Cortex of kidney (tissue), 1 donor: Measurements from ENCODE around the gene LGALS9.
"Not testable (repeated sequence)": the region's sequence is repeated elsewhere in the genome, so short reads cannot be mapped to it uniquely, and the experiment has no call there.

ENCODE experiments used
- DNase-seq: peaks from one replicate; lab custom pipeline; 2025; lab: John Stamatoyannopoulos, UW

LGALS9 gene

DNA sequence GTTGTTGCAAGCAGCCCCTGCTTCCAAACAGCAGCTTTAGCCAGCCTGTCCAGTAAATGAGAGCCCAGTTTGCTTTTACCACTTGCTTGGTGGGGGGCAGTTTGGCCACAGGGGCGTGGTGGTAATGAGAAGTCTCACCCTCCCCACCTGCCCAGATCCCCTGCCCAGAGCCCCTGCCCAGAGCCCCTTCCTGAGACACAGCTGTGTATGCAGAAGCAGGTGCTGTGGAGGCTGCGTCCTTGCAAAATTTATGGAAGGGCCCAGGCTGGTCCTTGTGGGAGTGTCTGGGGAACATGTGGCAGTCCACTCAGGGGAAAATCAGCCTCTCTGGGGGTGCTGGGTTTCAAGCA lies 27.6 kb upstream of the LGALS9 start:
- no peak for DNase-seq

DNA sequence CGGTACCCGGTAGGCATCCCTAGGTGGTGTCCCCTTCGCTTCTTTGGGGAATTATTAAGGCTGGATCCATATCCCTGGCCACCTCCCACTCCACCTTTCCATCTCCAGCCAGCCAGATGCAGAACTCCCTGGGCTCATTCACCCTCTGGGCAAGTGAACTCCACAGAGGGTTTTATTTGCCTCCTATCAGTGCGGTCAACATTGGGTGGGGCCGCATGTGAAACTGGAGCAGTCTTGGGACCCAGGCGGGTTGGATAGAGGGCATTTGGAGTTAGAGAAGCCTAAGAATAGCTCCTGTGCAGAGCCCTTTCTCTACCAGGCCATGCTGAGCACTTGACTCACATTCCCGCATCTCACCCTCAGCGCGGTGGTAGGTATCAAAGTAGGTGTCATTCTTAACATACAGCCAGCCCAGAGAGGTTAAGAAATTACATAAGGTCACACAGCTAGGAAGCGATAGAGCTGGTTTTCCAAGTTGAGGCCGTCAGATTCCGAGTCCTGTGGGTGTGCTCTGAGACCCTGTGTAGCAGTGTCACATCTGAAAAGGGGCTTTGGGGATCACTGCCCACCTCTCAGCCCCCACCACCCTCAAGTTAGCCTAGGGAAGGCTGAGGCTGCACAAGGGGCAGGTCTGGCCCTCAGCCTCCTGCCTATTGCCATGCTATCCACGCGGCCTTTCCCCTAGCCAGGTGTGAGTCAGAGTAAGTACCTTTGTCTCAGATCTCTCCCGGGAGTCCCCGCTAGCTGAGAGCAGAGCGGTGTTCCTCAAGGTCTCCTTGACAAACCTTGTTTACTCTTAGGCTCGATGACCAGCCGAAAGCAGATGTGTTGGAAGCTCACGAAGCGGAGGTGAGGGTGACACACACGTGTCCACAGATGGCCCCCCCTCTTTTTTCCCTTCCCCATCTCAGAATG lies 26.9 kb upstream of the LGALS9 start:
- no peak for DNase-seq

DNA sequence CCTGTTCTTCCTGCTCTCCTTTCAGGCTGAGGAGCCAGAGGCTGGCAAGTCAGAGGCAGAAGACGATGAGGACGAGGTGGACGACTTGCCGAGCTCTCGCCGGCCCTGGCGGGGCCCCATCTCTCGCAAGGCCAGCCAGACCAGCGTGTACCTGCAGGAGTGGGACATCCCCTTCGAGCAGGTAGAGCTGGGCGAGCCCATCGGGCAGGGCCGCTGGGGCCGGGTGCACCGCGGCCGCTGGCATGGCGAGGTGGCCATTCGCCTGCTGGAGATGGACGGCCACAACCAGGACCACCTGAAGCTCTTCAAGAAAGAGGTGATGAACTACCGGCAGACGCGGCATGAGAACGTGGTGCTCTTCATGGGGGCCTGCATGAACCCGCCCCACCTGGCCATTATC lies 25.6 kb upstream of the LGALS9 start:
- DNase-seq = no peak

DNA sequence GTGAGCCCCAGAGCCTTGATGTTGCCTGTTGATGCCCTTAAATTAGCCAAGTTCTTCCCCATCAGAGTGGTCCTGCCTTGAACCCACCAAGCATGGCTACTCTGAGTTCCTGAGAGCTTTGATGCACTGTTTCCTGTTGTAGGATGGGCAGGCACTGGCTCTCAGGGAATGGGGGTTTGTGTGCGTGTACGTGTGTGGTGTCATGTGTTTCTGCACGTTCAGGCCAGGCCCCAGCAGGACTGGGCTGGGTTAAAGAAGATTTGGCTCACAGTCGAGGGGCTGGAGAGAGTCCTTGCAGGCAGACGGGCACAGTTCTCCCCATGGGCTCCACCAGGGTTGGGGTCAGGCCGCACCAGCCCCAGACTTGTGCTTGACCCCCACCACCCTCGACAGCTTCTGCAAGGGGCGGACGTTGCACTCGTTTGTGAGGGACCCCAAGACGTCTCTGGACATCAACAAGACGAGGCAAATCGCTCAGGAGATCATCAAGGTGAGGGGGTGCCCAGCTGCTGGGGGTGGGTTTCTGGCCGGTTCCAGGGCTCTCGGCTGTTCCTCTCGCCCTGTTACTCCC lies 23.4 kb upstream of the LGALS9 start:
- no peak for DNase-seq

DNA sequence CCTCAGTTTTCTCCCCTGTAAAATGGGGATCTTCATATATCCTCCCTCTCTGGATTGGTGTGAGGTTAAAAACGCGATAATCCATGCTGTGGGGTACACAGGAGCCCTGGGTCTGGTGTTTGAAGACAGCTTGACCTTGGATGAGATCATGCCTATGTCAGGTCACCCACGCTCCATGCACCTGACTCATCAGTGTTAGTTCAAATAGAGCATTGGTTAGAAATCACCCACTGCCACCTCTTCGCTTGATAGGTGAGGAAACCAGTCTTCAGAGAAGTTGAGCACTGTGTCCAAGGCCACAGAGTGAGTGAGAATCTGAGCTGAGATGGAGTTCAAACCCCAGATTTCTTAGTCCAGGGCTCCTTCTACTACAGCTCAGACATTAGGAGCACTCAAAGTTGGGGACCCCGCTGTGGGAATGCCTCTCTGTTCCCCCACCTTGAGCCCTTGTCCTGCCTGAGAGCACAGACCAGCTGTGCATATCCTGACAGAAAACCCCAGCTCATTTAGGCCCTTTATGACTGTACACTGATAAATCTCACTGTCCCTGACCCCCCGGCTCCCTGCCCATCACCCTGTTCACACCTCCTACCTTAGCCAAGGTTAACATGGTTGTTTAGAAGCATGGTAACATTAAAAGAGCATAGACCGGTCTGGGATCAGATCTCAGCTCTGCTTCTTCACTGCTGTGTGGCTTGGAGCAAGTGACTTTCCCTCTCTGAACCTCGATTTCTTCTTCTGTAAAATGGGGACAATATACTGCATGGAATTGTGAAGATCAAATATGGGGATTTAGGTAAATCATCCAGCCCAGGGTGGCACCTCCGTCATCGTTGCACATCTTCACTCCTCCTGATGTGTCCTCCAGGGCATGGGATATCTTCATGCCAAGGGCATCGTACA lies 22.4 kb upstream of the LGALS9 start:
- no peak for DNase-seq

DNA sequence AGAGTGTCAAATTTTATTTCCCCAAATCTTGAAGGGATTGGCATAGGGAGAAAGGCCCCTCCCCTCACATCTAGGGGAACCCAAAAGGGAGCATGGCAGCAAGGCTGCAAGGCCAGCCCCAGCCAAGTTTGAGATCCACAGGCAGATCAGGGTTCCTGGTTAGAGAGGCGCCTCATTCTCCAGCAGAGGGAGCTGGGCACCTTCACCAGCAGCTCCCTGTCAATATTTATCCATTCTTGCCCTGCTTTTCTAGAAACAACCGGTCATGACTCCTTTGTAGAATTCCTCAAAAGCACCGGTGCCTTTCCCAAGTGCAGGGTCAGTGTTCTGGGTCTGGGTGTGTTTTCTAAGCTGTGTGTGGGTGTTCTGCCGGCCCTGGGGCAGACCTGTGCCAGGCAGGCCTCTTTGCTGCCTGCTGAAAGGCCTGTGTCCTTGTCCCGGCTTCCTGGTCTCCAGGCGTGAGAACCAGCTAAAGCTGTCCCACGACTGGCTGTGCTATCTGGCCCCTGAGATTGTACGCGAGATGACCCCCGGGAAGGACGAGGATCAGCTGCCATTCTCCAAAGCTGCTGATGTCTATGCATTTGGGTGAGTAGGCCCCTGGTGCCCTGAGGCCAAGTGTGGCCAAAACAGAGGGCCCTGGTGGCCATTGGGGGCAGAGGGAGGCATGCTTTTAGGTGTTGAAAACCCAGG lies 21.2 kb upstream of the LGALS9 start:
- no peak for DNase-seq

DNA sequence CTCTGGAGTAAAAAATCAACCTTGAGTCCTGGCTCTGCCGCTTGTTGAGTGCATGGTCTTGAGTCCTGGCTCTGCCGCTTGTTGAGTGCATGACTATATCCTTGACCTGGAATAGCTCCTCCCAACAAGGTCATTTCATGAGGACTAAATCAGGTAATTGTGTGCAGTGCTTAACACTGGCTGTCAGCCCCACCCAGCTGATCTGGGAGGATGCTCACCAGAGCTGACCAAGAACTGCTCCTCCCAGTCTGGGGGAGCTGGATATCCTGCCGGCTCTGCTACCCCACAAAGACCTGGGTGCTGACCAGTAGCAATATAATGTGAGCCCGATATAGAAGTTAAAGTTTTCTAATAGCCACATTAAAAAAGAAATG lies 20.7 kb upstream of the LGALS9 start:
- DNase-seq = no peak

DNA sequence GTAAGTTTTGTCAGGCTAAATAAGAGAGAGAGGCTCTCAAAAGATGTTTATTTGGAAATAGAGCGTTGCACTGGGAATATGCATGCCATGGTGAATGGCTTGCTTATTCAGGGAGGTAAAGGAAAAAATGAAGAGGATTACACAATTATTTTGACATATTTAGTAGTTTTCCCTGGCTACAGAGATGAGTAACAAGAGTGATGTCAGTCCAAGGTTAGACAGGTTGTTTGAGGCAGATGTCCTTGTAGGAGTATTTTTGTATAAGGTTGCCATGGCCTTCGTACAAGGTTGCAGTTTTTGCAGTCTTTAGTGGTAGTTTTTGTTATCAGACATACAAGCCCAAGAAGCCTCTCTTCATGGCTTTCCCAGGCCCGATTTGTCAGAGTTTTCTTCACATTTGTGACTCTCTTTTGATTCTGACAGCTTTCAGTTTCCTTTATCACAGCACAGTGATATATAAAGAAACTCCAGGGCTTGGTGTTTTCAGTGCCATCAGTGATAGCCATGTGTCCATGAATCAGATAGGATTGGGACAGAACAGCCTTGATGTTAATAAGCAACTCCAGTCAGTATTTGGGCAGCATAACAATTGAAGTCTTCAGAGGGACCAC lies 18.7 kb upstream of the LGALS9 start:
- DNase-seq = no peak

DNA sequence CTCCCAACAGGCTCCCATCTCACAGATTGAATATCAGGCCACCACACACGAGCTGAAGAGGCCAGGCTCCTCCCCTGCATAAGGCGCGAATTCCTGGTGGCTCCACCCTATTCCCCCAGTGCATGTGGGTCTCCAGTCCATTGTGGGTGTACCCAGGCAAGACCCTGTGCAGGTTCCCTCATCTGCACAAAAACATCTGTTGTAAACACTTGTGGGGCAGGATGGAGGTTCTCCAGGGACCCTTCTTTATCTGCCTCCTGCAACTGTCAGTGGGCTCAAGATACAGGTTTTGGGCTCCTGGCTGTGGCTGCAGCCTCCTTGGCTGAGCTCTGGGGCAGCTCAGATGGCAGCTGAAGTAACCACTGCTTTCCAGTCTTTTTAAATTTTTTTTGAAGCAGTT lies 17.6 kb upstream of the LGALS9 start:
- no peak for DNase-seq

DNA sequence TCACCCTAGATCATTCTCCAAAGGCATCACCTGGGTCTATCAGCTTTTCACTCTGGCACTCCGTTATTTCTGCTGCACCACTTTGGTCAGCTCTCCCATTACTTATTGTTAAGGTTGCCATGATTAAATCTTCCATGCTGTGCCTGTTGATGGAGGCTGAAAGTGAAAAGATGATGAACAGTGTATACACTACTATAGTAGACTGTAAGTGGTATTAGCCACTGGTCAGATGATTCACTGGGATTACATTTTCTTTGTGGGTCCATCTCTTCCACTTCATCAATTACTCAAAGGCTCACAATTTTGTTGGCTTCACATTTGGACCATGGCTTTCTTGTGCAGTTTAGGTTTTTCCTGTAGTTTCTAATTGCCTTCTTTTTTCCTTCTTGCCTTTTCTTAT lies 15.9 kb upstream of the LGALS9 start:
- no peak for DNase-seq

DNA sequence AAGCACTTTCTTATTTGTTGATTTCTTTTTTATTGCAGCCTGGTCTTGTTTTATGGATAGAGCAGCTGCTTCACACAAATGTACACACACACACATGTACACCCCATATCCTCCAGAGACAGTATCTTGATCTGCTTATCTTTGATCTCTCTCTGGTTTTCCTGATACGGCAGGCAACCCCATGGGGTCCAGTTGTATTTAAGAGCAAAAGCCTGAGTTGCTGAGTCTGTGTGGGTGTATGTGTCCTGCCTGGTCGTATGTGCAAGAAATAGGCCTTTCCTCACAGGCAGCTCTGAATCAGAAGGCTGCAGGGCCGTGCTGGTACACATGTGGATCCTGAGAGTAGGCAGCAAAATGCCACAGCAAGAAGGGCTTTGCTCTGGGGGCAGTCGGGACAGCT lies 14.6 kb upstream of the LGALS9 start:
- DNase-seq = no peak

DNA sequence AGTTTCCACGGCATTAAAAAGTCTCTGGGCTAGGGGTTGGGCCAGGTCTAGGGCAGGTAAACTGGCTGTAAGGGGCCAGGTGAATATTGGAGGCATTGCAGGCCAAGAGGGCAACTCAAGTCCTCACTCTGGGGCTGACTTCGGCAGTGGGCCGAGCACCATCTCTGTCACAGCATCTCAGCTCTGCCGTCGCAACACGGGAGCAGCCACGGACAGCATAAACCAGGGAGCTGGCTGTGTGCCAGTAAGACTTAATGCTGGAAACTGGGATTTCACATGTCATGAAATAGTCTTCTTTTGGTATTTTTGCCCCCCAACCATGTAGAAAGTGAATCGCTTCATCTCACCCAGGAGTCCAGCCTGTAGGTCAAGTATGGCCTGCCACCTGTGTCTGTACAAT lies 12.6 kb upstream of the LGALS9 start:
- no peak for DNase-seq

DNA sequence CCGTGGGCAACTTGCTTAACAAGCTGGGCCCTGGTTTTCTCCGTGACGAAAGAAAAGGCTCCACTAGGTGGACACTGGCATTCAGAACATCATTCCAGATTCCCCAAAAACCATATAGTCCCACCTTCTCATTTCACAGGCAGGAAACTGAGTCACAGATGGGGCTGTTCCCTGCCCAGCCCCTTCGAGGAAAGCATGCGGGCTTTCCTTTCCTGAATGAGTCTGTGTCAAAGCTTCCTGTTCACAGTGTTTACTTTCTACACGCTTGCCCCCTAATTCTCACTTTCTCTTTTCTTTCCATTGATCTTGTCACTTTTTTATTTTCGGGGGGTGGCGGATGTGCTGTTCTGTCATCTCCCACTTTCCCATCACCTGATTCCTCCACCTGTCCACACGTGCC lies 10.3 kb upstream of the LGALS9 start:
- no peak for DNase-seq

DNA sequence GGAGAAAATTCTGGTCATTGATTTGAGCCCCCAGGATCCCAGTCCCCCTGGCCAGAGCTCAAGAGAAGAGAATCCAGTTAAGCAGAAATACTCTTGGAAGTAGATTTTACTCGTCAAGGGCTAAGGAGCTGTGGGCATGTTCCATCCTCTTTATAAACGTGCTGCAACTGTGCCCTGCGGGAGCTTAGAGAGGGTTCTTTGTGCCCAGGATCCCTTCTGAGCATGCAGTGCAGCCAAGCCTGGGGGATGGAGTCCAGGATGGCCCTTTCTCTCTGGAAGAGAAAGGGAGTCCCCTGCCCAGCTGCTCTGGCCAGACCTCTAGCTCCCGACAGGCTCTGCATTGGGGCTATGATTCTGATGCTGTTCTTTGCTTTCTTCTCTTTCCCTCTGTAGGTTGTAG lies 9.5 kb upstream of the LGALS9 start:
- no peak for DNase-seq

DNA sequence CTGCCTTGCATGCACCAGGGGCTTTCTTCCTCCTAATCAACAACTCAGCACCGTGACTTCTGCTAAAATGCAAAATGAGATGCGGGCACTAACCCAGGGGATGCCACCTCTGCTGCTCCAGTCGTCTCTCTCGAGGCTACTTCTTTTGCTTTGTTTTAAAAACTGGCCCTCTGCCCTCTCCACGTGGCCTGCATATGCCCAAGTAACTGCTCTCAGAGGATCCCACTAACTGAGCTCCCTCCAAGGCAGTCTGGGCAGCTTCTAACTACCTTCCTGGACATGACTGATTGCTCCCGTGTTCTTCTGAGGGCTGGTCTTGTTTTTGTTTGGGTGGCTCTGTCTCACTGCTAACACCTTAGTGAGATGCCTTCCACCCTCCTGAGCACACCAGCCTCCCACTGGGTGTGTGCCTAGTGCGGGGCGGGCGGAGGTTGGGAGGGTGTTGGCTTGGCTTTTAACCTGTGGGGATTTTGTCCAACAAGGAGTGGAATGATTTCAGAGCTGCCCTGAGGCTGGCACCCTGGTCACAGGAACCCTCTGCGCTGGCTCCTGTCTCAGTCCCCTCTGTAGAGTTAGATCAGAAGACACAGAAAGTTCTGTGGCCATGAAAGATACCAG lies 8.9 kb upstream of the LGALS9 start:
- DNase-seq = no peak

DNA sequence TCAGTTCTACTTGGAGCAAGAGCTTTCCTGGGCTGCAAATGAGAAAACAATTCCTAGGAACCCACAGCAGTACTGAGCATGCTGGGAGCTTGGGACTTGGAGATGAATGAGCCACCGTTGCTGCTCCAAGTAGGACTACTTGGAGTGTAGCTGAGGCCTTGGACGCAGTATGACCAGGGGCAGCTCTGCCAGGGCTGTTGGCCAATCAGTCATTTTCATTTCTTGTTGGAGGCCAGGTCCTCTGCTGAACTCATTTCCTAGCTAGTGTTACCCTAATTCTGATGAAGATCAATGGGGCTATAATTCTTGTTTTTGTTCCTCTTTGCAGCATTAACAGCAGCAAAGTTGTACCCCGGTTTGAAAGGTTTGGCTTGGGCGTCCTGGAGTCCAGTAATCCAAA lies 8.0 kb upstream of the LGALS9 start:
- no peak for DNase-seq

DNA sequence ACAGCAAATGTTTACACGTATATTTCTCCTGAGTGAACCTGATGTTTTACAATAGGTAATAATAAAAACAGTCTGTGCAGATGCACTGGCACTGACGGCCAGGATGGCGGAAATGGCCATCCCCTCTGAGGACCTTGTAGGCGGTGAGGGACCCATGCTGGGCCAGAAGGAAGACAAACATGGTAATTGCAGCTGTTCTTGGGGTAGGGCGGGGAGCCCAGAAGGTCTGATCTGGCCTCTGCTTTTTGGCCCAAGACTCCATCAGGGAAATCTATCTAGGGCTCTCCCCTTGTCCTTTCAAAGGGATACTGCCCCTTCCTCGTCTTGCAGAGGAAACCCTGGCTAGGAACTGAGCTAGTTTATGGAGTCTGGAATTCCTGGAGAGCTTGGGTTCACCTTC lies 7.4 kb upstream of the LGALS9 start:
- no peak for DNase-seq

DNA sequence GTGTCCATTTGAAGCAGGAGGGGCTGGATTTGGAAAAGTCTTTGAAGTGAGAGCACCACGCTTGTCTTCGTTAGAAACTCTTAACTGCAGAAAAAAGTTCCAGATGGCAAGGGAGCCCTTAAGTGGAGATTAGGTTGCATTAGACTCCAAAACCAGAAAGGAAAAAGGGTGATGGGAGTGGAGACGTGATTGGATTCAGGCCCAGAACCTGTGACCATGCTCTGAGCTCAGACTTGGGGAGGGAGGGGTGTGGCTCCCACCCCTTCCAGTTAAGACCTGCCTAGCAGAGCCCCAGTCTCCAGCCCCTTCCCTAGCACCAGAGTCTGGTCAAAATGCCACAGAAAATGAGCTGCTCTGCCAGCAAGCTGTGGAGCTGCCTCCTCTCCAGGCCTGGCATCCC lies 6.4 kb upstream of the LGALS9 start:
- no peak for DNase-seq

DNA sequence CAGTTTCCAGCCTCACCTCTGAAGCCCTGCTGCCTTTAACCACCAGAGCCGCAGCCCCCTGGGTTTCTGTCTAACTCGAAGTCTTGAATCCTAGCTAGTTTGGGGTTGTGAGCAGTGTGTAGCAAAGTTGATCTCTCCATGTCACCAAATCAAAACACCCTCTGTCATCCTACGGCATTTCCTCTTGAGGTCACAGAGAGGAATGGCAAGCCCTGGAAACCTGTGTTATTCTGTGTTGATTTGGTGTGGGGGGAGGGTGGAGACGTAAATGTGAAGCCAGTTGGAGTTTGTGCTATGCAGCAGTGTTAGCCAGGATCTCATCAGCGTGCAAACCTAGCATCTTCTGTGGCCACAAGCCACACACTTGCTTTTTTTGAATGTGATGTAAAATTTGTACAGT lies 5.1 kb upstream of the LGALS9 start:
- no peak for DNase-seq

DNA sequence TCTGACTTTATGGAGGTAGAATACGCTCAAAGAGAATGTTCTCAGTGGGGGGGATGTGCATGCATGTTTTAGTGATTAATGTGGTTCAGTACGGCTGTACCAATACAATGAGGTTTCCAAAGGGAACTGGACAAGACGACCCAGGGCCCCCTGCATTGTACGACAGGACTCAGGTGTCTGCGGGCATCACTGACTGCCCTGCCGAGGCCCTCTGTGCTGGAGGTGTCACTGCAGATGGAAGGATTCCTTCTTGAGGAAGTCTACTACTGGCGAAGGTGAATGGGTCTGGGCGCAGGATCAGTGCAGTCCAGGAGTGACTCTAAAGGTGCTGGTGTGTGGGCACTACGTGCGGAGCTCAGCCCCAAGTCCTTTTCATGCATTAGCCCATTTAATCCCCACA lies 3.5 kb upstream of the LGALS9 start:
- DNase-seq = no peak

DNA sequence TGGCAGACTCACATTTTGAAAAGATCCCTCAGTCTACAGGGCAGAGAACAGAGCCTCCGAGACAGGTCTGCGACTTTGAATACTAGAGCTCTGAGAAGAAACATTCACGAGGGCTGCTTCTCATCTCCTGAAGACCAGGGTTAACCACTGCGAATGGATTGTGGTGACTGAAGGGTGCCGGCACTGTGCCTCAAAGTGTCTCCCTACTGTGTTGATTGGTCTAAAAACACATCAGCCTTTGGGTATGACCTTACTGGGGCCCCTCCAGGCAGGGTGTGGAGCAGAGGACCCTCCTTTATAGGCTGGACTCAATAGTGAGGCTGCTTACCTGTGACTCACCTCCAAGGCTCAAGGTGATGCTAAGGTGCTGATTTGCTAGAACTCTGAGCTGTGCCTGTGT lies 2.6 kb upstream of the LGALS9 start:
- no peak for DNase-seq

DNA sequence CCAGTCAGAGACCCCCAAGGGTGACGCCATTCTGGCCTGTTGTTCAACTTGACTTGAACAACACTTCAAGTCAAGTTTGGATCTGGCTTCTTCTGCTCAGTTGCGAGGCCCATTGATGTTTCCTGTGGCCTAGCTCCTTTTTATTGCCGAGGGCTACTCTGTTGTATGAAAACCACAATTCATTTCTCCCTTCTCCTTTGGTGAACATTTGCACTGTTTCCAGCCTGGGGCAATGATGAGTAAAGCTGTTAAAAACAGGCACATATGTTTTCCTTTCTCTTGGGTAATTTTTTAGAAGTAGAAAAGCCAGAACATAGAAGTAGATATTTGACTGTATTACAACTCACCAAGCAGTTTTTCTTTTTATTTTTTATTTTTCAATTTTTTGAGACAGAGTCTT lies 1.7 kb upstream of the LGALS9 start:
- DNase-seq = not testable (repeated sequence)
